ENCODE results near the gene RB1. TPM values are rescaled to one million over a fixed set of nuclear protein-coding genes. Genes with fewer than 3 reads are reported as not detected.

RB1 gene
- total RNA-seq, 1 donor from 2014 or later: 12.4 TPM

DNA sequence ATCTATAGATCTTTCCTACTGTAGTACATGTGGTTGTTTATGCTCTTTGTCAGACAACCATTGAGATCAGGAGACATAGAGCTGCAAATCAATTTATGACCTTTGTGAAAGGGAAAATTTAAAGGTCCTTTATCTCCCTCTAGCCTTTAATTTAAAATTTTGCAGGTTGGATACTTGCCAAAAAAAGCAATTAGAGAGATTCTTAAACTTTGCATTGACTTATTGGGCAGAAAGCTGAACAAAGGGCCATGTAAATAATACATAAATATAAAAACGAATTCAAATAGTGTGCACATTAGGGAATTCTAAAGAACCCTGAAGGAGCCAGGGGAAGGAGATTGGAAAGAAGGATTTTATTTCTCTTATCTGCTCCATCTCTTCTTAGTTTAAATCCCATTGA is 22.0 kb upstream of the RB1 start:
- FAIRE-seq: no peak
- DNase-seq (ENCODE audit: low read depth): no peak
- TF ChIP-seq, protein P1, sequence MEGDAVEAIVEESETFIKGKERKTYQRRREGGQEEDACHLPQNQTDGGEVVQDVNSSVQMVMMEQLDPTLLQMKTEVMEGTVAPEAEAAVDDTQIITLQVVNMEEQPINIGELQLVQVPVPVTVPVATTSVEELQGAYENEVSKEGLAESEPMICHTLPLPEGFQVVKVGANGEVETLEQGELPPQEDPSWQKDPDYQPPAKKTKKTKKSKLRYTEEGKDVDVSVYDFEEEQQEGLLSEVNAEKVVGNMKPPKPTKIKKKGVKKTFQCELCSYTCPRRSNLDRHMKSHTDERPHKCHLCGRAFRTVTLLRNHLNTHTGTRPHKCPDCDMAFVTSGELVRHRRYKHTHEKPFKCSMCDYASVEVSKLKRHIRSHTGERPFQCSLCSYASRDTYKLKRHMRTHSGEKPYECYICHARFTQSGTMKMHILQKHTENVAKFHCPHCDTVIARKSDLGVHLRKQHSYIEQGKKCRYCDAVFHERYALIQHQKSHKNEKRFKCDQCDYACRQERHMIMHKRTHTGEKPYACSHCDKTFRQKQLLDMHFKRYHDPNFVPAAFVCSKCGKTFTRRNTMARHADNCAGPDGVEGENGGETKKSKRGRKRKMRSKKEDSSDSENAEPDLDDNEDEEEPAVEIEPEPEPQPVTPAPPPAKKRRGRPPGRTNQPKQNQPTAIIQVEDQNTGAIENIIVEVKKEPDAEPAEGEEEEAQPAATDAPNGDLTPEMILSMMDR (IDR thresholded peaks at IDR 0.05; ENCODE audit: insufficient read depth, low read length, severe bottlenecking): no peak
- H3K27me3 ChIP-seq (ENCODE audit: control insufficient read depth, insufficient read depth, low read length): no peaks in the 10 kb centered on the region
- H3K4me3 ChIP-seq (ENCODE audit: low read depth, low read length): no peak overlapping the region
- H3K36me3 ChIP-seq (ENCODE audit: control insufficient read depth, insufficient read depth, low read length): no peaks in the 10 kb centered on the region

DNA sequence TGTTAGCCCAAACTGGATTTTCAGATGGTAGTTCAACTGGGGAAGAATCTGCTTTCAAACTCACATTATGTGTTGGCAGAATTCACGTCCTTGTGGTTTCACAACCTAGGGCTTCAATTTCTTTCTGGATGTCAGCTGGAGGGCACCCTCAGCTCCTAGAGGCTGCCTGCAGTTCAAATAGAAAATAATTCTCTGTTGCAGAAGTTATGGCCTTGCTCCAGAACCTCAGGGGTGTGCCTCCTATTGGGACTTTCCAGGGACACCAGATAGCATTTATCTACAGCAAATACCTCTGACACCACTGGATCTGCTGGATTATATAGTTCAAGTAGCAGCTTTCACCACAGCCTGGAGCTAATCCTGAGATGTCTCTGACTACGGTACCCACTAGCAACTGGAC is 11.8 kb upstream of the RB1 start:
- H3K27me3 ChIP-seq (ENCODE audit: control insufficient read depth, insufficient read depth, low read length): no peaks in the 10 kb centered on the region
- no peaks in the 10 kb centered on the region for H3K36me3 ChIP-seq (ENCODE audit: control insufficient read depth, insufficient read depth, low read length)
- TF ChIP-seq, protein P1 (IDR thresholded peaks at IDR 0.05; ENCODE audit: insufficient read depth, low read length, severe bottlenecking): no peak
- no peak overlapping the region for H3K4me3 ChIP-seq (ENCODE audit: low read depth, low read length)
- DNase-seq (ENCODE audit: low read depth) (no peak), FAIRE-seq (peak; percentile 55)

DNA sequence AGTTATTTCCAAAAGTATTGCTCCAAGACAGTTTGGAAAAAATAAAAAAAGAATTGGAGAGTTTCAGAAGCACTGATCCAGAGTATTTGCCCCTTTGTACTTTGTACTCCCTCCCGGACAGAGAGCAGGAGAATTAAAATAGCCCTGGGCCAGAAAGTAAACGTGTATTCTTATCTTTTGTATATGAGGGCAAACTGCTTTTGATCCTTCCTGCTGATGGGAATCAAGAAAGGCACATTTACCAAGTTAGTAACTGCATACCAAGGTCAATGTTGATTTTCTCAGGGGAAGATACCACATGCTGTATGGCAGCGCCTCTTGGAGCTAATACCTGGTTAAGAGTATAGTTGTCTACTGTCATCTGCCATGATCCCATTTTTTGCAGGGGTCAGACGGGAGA is 10.9 kb upstream of the RB1 start:
- no peak for FAIRE-seq
- H3K27me3 ChIP-seq (ENCODE audit: control insufficient read depth, insufficient read depth, low read length): no peaks in the 10 kb centered on the region
- no peaks in the 10 kb centered on the region for H3K36me3 ChIP-seq (ENCODE audit: control insufficient read depth, insufficient read depth, low read length)
- DNase-seq (ENCODE audit: low read depth): no peak
- TF ChIP-seq, protein P1 (IDR thresholded peaks at IDR 0.05; ENCODE audit: insufficient read depth, low read length, severe bottlenecking): no peak
- no peak overlapping the region for H3K4me3 ChIP-seq (ENCODE audit: low read depth, low read length)

DNA sequence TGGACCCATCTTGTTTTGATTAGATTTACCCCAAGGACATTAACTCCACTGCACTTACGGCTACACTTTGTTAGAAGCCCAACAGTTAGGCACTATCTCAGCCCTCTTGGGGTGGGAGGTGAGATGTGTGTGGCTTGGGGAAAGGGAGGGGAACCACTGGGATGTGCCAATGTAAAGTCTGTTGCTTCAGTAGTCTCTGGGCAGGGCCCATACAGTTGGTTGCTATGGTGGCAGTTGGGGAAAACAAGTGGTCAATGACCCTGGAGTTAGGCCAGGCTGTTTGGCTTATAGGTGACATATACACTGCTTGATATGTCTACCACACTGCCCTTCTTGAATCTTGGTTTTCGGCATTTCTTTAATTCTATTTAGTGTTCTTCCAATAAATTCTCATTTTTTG is 8.9 kb upstream of the RB1 start:
- TF ChIP-seq, protein P1 (IDR thresholded peaks at IDR 0.05; ENCODE audit: insufficient read depth, low read length, severe bottlenecking): no peak
- Histone ChIP-seq H3K36me3 (ENCODE audit: control insufficient read depth, insufficient read depth, low read length) (no peaks in the 10 kb centered on the region), H3K27me3 (ENCODE audit: control insufficient read depth, insufficient read depth, low read length) (no peaks in the 10 kb centered on the region), H3K4me3 (ENCODE audit: low read depth, low read length) (no peak overlapping the region)
- DNase-seq (ENCODE audit: low read depth) (no peak), FAIRE-seq (no peak)

DNA sequence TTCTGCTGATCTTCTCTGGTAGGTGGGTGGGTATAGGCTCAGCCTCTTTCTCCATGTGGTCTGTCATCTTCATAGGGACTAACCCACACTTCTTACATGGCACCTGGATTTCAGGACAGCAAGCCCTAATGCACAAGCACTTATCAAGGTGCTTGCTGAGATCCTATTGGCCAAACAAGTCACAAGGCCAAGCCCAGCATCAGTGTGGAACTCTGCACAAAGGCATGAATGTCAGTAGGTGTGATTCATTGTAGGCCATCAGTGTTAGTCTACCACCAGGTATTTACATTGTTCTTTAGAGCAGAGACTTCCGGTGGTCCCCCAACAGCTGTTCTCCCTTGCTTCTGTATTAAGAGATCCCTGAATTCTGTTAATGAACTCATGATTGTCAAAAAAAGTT is 8.3 kb upstream of the RB1 start:
- TF ChIP-seq, protein P1 (IDR thresholded peaks at IDR 0.05; ENCODE audit: insufficient read depth, low read length, severe bottlenecking): no peak
- no peaks in the 10 kb centered on the region for H3K27me3 ChIP-seq (ENCODE audit: control insufficient read depth, insufficient read depth, low read length)
- DNase-seq (ENCODE audit: low read depth): no peak
- no peak for FAIRE-seq
- no peaks in the 10 kb centered on the region for H3K36me3 ChIP-seq (ENCODE audit: control insufficient read depth, insufficient read depth, low read length)
- no peak overlapping the region for H3K4me3 ChIP-seq (ENCODE audit: low read depth, low read length)

DNA sequence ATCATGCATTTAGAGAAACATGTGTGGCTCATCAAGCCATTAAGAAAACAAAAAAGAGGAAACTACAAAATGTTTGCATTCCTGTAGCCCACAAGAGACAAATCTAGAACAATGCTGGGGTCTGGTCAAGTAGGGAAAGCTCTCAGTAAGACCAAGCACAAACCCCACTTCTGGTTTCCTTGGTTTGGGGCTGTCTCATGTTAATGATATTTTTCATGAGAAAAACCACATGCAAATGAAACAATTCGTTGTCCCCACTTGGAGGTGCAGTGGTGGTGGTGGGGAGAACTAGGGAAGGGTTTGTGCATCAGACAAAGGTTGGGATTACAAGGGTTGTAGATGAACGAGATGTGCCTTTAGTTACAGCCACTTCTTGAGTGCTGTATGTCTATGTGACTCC is 7.0 kb upstream of the RB1 start:
- Histone ChIP-seq H3K4me3 (ENCODE audit: low read depth, low read length) (no peak overlapping the region), H3K27me3 (ENCODE audit: control insufficient read depth, insufficient read depth, low read length) (no peaks in the 10 kb centered on the region), H3K36me3 (ENCODE audit: control insufficient read depth, insufficient read depth, low read length) (no peaks in the 10 kb centered on the region)
- DNase-seq (ENCODE audit: low read depth): no peak
- TF ChIP-seq, protein P1 (IDR thresholded peaks at IDR 0.05; ENCODE audit: insufficient read depth, low read length, severe bottlenecking): no peak
- FAIRE-seq: no peak
